Fibroblast of mammary gland (primary cell): ENCODE results near the gene ALG14.
A peak's percentile ranks its signal among the peaks of the same experiment; 100 is the strongest.

Experiments used
- DNase-seq: peaks from one replicate; pipeline ENCODE4 v3.0.0-alpha.2; 2010; ENCODE audit warnings: low read depth
- H3K4me3 ChIP-seq: 2 replicates; pipeline ENCODE4 v1.5.1; 2011; ENCODE audit warnings: low read depth, mild to moderate bottlenecking, low read length, moderate library complexity; ENCODE audit not compliant: control insufficient read depth
- TF ChIP-seq, protein P1 (sequence below): conservative IDR thresholded peaks from 2 replicates; pipeline ENCODE4 v1.5.1; 2011; ENCODE audit warnings: low read depth, low read length, inconsistent platforms; ENCODE audit not compliant: control insufficient read depth, insufficient read depth

The ALG14 gene

GRCh38 chr1:95043141-95043980, 29.4 kb downstream of the ALG14 start:
- DNase-seq, result peak; percentile 88
- TF ChIP-seq, protein P1, sequence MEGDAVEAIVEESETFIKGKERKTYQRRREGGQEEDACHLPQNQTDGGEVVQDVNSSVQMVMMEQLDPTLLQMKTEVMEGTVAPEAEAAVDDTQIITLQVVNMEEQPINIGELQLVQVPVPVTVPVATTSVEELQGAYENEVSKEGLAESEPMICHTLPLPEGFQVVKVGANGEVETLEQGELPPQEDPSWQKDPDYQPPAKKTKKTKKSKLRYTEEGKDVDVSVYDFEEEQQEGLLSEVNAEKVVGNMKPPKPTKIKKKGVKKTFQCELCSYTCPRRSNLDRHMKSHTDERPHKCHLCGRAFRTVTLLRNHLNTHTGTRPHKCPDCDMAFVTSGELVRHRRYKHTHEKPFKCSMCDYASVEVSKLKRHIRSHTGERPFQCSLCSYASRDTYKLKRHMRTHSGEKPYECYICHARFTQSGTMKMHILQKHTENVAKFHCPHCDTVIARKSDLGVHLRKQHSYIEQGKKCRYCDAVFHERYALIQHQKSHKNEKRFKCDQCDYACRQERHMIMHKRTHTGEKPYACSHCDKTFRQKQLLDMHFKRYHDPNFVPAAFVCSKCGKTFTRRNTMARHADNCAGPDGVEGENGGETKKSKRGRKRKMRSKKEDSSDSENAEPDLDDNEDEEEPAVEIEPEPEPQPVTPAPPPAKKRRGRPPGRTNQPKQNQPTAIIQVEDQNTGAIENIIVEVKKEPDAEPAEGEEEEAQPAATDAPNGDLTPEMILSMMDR, result peak; percentile 100
- no peak overlapping the region for H3K4me3 ChIP-seq

DNA sequence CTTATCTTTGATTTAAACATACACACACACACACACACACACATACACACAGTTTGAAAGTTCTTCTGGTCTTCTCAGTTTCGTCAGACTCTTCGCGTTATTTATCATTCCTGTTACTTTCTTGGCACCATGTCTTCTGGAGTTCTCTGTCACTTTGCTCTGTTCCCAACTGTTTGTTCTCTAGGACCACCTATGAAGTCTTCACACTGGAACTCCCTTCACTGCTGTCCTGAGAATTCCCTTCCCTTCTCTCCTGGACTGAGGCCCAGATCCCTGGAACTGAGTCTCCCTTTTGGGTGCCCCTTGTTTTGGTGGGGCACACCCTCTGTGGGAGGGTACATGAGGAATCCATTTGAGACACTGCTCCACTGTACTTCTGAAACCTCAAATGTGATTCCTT, 30.5 kb downstream of the ALG14 start:
- peak; percentile 43 for DNase-seq
- no peak overlapping the region for H3K4me3 ChIP-seq
- TF ChIP-seq, protein P1, result no peak

GRCh38 chr1:95041491-95042165, 31.1 kb downstream of the ALG14 start:
- TF ChIP-seq, protein P1, result peak; percentile 98
- no peak overlapping the region for H3K4me3 ChIP-seq
- DNase-seq, result peak; percentile 89

- no peak overlapping the region for H3K4me3 ChIP-seq
- DNase-seq, result no peak
- TF ChIP-seq, protein P1, result no peak
Observed at GRCh38 chr1:95040032-95040525, 32.7 kb downstream of the ALG14 start.

- no peak overlapping the region for H3K4me3 ChIP-seq
- TF ChIP-seq, protein P1, result no peak
- DNase-seq, result no peak
Observed at GRCh38 chr1:95039360-95040031, 33.3 kb downstream of the ALG14 start.

GRCh38 chr1:95035536-95035935, 37.2 kb downstream of the ALG14 start:
- TF ChIP-seq, protein P1, result no peak
- DNase-seq, result peak; percentile 95
- no peak overlapping the region for H3K4me3 ChIP-seq
